Measurements from ENCODE around the gene SMCO1.
"Not testable (repeated sequence)": the region's sequence is repeated elsewhere in the genome, so short reads cannot be mapped to it uniquely, and the experiment has no call there.

SMCO1 gene

DNA sequence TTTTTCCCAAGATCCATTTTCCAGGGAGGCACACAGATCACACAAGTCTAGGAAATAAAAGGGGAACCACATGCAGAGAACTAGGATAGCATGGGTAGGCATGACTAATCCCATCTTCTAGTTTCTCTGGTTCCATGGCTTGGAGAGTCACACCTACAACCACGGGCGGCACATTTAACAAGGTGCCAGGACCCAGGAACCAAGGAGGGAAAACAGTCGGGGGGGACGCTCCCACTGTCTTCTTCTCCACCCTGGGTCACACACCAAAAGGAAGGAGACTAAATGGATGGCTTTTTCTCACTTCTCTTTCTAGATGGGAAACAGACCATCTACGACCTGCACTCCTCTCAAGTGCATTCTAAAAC lies 4.6 kb upstream of the SMCO1 start:
- no peak for DNase-seq

DNA sequence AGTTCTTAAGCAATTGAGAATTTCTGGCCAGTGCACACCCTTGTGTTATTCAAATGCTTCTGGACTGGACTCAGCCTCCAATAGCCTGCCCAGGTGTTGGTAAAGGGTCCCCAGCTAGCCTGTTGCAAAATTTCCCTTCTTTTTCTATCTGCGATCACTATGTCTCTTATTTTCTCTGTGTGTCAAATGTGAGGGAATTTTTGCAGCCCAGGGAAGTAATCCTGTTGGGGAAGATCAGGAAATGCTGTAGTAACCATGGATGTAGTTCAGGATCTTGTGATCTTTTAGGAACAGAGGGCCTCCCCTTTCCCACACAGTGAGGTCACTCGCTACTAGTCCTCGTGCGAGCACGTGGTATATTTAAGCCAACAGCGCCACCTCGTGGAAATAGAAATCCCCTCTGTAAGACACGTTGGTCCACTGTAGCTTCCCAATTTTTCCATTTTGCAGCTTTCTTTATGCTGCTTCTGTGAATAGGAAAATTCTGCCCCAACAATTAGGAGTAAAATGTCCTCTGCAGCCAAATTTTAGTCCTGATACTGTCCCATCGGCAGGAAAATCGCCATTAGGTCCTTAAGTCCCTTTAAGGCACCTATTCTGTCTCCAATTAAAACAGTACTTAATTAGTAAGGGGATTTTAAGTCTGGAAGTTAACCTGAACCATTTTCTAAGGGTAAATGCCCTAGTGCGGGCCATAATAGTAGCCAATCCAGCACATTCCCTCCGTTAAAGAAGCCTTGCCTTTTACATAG lies 4.0 kb upstream of the SMCO1 start:
- DNase-seq, result peak; percentile 36 to 66

DNA sequence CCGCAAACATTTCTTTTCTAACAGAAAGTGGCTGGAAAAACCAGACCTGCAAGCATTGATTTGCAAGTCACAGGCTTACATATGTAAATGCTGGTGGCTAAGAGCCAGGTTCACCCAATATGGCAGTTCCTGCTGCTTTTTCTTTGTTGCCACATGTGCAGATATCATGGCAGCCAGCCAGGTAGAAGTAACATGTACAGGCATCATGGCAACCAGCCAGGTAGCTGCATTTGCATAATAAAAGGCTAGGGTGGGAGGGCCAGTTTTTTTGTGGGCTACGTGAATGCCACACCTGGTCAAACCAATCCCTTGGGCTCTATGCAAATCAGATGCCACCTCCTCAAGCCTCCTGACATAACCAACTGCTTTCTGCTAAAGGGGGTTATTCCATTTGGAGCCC lies 2.8 kb upstream of the SMCO1 start:
- DNase-seq, result no peak

DNA sequence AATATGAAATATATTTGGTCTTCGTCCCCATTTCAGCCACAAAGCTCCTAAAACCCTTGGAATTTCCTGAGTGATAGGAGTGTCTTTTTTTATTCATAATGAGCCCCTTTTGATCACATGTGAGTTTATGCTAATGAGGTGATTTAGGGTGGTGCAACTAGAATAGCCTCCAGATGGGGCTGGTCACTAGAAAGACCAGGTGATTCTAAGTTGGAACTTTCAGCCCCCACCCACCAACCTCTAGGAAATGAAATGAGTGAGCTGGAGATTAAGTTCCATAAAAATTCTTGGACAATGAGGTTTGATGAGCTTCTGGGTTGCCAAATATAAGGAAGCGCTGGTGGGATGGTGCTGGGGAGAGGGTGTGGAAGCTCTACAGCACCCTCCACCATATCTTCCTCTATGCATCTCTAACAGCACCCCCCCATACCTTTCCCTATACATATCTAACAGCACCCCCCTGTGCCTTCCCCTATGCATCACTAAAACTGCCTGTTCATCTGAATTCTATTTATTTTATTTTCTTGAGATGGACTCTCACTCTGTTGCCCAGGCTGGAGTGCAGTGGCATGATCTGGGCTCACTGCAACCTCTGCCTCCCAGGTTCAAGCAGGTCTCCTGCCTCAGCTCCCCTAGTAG lies 2.1 kb upstream of the SMCO1 start:
- no peak for DNase-seq

DNA sequence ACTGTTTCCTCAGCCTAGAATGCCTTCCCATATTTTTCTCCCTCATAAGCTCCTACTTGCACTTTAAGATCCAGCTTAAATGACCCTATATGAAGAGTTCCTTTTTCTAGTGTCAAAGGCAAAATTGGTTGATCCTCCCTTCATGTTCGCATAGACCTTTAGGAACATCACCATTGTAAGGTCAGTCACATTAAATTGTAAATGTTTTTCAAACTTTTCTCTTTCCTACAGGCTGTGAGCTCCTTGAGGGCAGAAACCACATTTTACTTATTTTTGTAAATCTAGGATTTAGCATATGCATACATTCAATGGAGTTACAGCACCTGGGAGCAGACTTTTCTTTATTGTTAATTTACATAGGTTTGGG lies 813 bp downstream of the SMCO1 start:
- no peak for DNase-seq

DNA sequence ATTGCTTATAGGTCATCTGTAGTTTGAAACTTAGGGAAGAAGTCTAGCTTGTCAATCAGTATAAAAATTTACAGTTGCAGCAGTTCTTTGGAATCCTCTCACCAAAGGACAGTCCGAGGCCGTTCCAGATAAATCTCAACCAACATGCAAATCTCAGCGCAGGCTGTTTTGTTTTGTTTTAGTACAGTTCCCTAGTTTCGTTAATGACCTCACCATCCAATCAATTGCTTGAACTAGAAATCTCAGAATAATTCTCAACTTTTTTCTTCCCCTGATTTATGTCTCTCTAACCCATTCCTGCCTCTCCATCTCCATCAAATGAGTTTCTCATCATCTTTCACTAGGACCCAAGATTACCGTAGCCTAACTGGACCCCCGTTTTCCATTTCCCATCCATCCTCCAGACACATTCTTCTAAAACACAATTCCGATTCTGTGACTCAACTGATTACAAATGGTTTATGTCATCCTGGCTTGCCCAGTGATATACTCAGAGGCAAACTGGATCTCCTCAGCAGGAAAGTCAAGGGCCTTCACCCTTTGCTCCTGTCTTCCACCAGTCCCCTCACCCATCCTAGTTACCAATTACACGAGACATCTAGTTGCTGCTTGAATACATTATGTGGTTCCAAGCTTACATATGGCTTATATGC lies 1.3 kb downstream of the SMCO1 start:
- DNase-seq, result no peak

DNA sequence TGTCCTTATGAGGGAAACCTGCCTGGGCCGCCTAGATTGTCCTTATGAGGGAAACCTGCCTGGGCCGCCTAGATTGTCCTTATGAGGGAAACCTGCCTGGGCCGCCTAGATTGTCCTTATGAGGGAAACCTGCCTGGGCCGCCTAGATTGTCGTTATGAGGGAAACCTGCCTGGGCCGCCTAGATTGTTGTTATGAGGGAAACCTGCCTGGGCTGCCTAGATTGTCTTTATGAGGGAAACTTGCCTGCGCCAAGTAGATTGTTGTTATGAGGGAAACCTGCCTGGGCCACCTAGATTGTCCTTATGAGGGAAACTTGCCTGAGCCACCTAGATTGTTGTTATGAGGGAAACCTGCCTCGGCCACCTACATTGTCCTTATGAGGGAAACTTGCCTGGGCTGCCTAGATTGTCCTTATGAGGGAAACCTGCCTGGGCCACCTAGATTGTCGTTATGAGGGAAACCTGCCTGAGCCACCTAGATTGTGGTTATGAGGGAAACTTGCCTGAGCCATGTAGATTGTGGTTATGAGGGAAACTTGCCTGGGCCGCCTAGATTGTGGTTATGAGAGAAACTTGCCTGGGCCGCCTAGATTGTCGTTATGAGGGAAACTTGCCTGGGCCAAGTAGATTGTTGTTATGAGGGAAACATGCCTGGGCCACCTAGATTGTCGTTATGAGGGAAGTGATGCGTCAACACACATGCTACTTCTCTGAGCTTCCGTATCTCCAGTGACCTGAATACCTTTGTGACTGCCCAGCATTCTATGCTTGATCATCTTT lies 3.3 kb downstream of the SMCO1 start:
- not testable (repeated sequence) for DNase-seq

DNA sequence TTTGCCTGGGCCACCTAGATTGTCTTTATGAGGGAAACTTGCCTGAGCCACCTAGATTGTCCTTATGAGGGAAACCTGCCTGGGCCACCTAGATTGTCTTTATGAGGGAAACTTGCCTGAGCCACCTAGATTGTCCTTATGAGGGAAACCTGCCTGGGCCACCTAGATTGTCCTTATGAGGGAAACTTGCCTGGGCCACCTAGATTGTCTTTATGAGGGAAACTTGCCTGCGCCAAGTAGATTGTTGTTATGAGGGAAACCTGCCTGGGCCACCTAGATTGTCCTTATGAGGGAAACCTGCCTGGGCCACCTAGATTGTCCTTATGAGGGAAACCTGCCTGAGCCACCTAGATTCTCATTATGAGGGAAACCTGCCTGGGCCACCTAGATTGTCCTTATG lies 4.0 kb downstream of the SMCO1 start:
- not testable (repeated sequence) for DNase-seq

DNA sequence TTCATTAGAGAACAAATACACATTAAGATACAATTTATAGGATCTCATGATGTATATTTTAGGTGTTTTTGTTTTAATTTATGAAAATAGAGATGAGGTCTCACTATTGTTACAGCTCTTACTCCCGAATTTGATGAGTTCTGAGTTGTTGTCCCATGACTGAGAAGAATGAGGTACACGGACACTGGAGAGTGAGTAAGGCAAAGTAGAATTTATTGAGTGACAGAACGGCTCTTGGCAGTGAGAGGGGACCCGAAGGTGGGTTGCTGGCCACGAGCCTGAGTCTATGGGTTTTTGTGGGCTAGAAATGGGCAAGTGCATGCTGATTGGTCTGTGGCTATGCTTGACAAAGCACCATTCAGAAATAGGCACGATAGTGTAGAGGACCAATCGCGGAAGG lies 8.5 kb downstream of the SMCO1 start:
- DNase-seq, result no peak

DNA sequence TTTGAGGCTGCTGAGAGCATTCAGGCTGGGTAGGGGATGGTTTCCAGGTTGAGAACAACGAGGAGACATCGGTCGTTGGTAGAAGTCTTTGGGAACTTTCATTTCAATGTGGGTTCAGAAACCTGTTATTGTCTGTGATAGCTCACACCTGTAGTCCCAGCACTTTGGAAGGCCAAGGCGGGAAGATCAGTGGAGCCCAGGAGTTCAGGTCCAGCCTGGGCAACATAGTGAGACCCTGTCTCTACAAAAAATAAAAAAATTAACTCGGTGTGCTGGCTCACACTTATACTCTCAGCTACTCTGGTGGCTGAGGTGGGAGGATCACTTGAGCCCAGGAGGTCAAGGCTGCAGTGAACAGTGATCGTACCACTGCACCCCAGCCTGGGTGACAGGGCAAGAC lies 10.6 kb downstream of the SMCO1 start:
- DNase-seq, result no peak

DNA sequence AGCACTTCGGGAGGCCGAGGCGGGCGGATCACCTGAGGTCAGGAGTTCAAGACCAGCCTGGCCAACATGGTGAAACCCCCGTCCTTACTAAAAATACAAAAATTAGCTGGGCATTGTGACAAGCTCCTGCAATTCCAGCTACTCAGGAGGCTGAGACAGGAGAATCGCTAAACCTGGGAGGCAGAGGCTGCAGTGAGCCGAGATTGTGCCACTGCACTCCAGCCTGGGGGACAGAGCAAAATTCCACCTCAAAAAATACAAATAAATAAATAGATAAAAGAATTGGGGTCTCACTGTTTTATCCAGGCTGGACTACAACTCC lies 11.1 kb downstream of the SMCO1 start:
- not testable (repeated sequence) for DNase-seq

DNA sequence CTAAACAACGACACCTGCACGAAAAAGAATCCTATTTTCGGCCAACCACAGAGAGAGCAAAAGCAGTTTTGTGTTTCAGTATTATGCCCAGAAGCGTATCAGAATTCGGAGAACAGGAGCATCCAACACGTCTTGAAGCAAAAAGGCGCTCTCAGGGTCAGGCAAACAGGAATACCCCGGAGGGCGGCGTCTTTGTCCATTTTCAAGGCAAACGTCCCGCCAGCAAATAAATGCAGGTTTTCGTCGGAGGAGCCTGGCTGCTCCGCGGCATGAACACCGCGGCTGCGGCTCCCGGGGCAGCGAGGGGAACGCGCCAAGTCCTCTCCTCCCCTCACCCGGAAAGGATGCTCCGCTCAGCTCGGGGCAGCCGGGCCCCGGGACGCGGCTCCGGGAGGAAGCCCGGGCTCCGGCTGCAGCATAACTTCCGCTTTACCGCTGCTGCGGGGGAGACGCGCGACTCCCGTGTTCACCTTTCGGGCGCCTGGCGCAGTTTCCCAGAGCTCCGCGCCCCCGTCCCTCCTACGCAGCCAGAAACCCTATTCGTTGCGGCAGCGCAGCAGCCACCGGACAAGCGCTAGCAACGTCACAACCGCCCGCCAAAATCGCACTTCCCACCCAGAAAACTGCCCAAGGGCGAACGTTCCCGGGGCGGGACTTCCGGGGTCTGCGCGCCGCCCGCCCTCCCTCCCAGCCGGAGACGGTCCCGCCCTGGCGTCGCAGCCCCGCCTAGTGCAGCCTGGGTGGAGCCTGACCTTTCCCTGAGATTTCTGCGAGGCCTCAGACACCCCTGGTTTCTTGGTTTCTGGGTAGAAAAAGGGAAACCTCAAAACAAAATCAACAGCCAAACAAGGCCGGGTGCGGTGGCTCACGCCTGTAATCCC lies 11.7 kb downstream of the SMCO1 start, which contains the start of gene RNF168:
Gene RNF168 (minus strand): TSS at position 573 of the 881 bp plus-strand sequence. CDS start 595 bp downstream, outside the sequence.
- DNase-seq, result peak; percentile 90 to 91

DNA sequence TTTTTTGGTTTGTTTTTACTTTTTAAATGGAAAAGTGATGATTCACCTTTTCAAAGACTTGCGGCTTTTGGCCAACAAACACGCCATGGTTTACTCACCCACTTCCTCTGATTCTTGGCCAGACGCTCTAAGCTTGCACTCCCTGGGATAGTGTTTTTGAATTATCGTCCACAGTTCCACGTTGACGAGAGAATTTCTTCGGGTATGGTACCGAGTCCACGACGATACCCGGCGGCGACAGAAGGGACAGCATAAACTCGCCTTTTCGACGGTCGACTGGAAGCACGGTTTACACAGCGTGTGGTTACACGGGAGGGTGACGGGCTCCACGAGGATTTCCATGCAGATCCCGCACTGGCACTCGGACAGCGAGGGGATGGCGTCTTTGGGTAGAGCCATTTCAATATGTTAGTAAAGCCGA lies 12.4 kb downstream of the SMCO1 start:
- DNase-seq, result peak; percentile 60

DNA sequence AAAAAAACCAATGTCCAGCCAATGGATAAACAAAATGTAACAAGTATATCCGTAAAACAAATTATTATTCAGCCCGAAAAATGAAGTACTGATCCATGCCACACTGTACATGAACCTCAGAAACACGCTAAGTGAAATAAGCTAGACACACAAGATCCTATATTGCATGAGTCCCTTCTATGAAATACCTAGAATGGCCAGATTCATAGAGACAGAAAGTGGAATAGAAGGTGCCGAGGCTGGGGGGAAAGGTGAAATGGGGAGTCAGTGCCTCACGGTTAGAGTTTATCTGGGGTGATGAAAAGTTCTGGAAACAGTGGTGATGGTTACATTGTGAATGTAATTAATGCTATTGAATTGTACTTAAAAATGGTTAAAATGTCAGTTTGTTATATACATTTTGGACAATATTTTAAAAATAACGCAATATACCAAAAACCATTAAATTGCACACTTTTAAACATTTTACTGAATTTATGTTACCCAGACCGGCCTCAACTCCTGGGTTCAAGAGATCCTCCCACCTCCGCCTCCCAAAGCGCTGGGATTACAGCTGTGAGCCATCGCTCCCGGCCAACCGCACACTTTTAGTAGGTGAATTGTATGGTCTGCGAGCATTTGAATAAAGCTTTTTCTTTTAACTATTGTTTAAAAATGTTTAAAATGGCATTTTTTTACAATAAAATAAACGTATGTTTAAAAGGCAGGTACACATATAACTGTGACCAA lies 13.7 kb downstream of the SMCO1 start:
- DNase-seq, result no peak

DNA sequence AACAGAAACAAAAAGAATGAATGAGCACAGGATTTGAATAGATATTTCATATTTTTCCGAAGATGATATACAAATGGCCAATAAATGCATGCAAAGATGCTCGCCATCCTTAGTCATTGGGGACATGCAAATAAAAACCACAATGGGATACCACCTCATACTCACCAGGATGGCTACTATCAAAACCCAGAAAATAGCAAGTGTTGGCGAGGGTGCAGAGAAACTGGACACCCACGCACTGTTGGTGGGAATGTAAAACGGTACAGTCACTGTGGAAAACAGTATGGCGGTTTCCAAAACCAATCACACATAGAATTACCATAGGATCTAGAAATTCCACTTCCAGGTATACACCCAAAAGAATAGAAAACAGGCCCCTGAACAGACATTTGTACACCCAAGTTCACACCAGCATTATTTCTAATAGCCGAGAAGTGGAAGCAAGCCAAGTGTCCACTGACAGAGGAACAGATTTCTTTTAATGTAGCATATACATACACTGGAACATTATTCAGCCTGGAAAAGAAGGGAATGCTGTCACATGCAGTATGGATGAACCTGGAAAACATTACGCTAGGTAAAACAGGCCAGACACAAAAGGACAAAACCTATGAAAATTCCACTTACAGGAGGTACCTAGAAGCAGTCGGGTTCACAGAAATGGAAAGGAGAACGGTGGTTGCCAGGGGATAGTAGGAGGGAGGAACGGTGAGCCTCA lies 15.2 kb downstream of the SMCO1 start:
- DNase-seq, result no peak

DNA sequence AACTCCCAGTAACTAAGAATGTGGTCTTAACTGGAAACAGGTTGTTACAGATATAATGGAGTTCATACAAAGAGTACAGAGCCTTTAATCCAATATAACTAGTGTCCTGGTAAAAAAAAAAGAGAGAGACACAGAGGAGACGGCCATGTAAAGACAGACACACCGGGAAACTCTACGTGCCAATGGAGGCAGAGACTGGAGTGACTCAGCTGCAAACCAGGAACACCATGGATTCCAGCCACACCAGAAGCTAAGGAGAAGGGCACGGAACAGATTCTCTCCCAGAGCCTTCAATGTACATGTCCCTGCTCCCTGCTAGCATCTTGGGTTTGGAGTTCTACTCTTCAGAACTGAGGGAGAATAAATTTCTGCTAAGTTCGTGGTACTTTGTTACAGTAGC lies 16.1 kb downstream of the SMCO1 start:
- DNase-seq, result no peak

DNA sequence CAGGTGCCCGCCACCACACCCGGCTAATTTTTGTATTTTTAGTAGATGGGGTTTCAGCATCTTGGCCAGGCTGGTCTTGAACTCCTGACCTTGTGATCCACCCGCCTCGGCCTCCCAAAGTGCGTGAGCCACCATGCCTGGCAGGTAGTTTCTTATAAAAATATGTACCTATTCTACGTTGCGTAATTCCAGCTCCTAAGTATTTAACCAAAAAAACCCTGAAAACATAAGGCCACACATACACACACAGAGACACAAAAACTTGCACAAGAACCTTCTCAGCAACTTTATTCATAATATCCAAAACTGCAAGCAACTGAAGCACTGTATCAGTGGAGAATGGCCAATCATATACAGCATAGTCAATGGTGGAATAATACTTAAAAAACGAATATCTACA lies 16.8 kb downstream of the SMCO1 start:
- no peak for DNase-seq

DNA sequence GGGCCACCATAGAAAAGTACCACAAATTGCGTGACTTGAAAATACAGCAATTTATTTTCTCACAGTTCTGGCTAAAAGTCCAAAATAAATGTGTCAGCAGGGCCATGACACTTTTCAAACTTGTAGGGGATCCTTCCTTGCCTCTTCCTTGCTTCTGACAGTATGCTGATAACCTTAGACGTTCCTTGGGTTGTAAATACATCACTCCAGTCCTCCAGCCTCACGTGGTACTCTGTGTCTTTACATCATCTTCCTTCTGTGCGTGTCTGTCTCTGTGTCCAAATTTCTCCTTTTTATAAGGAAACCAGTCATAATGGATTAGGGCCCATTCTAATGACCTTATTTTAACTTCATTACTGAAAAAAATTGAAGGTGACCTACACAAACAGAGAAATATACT lies 19.0 kb downstream of the SMCO1 start:
- no peak for DNase-seq

DNA sequence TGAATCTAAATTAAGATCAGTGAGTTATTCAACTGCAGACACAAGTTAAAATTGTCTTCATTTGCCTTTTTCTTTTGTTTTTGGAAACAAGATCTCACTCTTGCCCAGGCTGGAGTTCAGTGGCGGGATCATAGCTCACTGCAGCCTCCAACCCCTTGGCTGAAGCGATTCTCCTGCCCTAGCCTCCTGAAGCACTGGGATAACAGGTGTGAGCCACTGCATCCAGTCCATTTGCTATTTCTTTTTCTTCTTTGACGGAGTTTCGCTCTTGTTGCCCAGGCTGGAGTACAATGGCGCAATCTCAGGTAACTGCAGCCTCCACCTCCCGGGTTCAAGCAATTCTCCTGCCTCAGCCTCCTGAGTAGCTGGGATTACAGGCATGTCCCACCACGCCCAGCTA lies 21.9 kb downstream of the SMCO1 start:
- no peak for DNase-seq

DNA sequence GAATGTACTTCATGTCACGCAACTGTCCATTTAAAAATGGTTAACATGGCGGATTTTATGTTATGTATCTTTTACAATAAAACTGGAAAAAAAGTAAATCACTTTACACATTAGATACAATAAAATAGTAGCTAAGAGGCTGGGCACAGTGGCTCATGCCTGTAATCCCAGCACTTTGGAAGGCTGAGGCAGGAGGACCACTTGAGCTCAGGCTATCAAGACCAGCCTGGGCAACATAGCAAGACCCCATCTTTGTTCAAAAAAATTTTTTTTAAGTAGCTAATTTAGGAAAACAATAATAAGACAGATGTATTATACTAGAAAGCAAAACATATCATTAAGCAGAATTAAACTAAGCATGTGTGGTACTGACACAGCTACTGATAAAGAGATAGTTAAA lies 23.1 kb downstream of the SMCO1 start:
- no peak for DNase-seq

DNA sequence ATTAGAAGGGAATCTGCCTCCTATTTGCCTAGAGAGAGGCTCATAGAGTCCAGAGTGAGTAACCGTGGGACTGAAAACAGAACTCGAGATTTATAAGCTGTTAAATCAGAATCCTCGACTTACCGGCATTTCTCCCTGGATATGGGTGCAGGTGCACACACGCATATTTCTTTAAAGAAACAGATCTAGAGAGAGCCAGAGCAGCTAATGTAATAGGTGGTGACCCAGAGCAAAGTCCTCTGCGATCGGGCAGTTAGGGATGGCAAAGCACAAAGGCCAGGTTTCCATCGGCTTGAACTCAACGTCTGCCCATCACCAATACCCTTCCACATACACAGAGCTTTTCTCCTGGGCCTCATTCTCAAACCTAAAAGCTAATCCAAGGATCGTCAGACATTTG lies 25.4 kb downstream of the SMCO1 start:
- no peak for DNase-seq

All from CD4-positive, alpha-beta T cell treated with Interleukin-1 beta for 1 hour (primary cell).